HG03039 (cell line): ENCODE data around the gene CADM4.
"Not testable (repeated sequence)": the region's sequence is repeated elsewhere in the genome, so short reads cannot be mapped to it uniquely, and the experiment has no call there.

Experiments used
- ATAC-seq: cut with Tn5 transposase; IDR thresholded peaks from one replicate; pipeline ENCODE4 v1.9.1; 2021; ENCODE audit warnings: mild to moderate bottlenecking, moderate library complexity; ENCODE audit not compliant: unreplicated experiment

Gene CADM4

GRCh38 chr19:43639519-43640423 lies at the start of gene CADM4:
Gene CADM4 (minus strand): TSS chr19:43639850. CDS start chr19:43639790, 60 bp downstream.
- ATAC-seq: no peak

DNA sequence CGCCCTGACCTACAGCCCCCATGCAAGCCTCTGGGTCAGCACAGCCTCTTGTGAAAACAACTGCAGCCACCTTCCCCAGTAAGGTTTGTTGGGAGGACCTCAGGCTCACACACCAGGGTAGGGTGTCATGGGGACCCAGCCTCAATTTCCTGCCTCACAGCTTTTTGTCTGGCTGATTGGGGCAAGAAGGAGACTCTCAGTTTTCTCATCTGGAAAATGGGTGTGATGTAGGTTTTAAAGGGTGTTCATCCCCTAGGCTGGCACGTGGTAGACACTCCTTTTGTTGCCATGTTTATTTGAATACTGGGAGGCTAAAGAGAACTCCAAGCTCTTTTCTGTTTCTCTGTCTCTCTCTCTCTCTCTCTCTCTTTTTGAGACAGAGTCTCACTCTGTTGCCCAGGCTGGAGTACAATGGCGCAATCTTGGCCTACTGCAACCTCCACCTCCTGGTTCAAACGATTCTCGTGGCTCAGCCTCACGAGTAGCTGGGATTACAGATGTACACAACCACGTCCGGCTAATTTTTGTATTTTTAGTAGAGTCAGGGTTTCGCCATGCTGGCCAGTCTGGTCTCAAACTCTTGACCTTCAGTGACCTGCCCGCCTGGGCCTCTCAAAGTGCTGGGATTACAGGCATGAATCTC lies 48.5 kb upstream of the CADM4 start:
- ATAC-seq: no peak

GRCh38 chr19:43687660-43687997 lies 48.0 kb upstream of the CADM4 start:
- ATAC-seq: no peak

GRCh38 chr19:43684326-43684725 lies 44.7 kb upstream of the CADM4 start:
- ATAC-seq: no peak

DNA sequence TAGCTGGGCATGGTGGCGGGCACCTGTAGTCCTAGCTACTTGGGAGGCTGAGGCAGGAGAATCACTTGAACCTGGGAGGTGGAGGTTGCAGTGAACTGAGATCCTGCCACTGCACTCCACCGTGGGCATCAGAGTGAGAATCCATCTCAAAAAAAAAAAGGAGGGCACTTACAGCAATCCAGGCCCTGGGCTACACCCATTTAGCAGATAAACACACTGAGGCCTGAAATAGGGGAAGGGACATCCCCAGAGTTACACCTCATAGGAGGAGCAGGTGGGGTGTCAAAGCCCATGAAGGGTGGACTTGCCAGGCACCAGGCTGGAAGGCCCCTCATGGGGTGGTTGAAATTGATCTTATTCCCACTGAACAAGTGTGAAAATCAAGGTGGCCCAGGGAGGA lies 44.3 kb upstream of the CADM4 start:
- ATAC-seq: no peak

DNA sequence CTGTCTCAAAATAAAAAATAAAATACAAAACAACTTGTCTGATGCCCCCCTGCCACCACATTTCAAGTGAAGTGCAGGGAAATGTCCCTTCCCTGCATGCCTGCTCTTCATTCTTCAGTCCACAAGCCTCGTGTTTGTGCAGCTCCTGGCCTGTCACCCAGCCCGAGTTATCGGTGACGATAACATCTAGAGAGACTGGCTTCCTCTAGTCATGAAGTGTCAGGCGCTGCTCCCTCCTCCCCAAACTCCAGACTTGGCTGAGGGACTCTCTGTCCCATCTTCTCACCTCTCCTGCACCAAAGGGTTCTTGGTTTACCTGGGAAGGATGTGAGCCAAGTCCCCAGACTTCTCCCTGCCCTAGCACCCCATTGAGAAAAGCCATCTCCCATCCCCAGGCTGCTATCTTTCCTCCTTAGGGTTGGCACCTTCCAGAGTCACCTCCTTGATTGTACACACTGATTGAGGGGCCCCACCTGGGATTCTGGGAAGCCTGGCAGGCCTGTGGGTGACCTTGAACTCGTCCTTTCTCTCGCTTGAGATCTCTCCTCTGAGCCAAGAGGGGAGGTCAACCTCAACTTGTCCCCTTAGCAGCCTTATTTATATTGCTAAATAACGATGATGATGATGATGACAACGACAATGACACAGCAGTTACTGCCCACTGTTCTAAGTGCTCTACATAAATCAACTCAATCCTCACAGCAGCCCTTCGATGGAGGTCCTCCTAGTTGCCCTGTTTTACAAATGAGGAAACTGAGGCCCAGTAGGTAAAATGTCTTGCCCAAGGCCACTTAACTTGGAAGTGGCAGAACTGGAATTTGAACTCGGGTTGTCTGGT lies 43.4 kb upstream of the CADM4 start:
- no peak for ATAC-seq

GRCh38 chr19:43682269-43682668 lies 42.6 kb upstream of the CADM4 start:
- not testable (repeated sequence) for ATAC-seq

GRCh38 chr19:43681821-43682220 lies 42.2 kb upstream of the CADM4 start:
- no peak for ATAC-seq

- ATAC-seq: no peak
Observed at GRCh38 chr19:43678512-43679261, 39.0 kb upstream of the CADM4 start.

- no peak for ATAC-seq
Observed at GRCh38 chr19:43675906-43676305, 36.3 kb upstream of the CADM4 start.

GRCh38 chr19:43675269-43675879 lies 35.7 kb upstream of the CADM4 start:
- ATAC-seq: no peak

DNA sequence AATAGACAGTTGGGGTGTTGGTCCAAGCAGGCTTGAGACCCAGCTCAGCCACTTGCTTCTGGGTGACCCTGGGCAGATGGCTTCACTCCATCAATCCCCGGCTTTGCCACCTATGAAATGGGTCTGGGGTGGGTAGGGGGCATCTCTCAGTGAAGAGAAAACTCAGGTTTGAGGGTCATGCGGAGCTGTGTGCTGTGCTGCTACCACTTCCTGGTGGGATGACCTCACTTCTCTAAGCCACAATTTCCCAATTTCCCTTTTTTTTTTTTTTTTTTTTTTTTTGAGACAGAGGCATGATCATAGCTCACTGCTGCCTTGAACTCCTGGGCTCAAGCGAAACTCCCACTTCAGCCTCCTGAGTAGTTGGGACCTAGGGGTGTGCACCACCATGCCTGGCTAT lies 34.9 kb upstream of the CADM4 start:
- ATAC-seq: no peak

GRCh38 chr19:43674183-43674582 lies 34.5 kb upstream of the CADM4 start:
- no peak for ATAC-seq

GRCh38 chr19:43673637-43674036 lies 34.0 kb upstream of the CADM4 start:
- ATAC-seq: no peak

DNA sequence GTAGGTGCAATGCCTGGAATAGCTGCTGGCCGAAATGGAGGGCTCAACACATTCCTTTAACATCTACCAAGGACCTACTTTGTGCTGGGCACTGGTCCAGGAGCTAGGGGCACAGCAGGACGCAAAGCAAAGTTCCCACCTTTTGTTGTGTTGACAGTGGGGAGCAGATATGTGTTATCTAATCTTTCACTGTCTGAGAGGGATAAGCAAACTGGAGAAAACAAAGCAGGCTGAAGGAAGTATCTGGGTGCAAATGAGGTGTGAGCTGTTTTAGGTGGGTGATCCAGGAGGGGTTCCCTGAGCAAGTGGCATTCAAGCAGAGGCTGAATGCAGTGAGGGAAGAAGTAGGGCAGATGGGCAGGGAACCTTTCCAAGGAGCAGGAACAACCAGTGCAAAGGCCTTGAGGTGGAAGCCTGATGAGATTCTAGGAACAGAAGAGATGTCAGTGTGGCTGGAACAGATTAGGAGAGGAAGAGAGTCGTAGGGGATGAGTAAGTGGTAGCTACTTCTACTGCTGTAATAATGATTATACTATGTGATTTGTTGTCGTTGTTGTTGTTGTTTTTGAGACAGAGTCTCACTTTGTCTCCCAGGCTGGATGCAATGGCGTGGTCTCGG lies 32.5 kb upstream of the CADM4 start:
- ATAC-seq: no peak

DNA sequence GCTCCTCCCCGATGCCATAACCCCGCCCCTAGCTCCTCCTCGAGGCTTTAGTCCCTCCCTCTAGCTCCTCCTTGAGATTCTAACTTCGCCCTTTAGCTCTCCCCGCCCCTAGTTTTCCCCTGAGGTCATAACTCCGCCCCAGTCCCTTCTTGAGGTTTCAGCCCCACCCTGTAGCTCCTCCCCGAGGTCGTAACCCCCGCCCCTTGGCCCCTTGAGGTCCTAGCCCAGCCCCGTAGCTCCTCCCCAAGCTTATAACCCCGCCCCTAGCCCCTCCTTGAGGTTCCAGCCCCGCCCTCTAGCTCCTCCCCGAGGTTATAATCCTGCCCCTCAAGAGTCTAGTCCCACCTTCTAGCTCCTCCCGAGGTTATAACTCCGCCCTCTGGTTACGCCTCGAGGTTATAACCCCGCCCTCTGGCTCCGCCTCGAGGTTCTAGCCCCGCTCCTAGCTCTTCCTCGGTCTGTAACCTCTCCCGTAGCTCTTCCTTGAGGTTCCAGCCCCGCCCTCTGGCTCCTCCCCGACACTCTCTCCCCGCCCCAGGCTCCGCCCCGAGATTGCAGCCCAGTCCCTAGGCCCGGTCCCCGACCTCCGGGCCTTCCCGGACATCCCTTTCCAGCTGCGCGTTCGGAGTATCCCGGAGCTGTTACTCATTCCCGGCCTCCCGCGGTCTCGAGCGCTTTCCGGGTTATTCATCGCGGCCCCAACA lies 28.9 kb upstream of the CADM4 start:
- peak; percentile 85 for ATAC-seq

GRCh38 chr19:43667876-43668405 lies 28.3 kb upstream of the CADM4 start:
- ATAC-seq: no peak

GRCh38 chr19:43667126-43667875 lies 27.7 kb upstream of the CADM4 start:
- ATAC-seq: no peak
